ENCODE measurements around the gene MRPS27.

Gene MRPS27

GRCh38 chr5:72235725-72236124, 84.3 kb downstream of the MRPS27 start:
- TF ChIP-seq CTCF (IDR thresholded peaks at IDR 0.05; ENCODE audit: low read depth, low read length, poor library complexity, severe bottlenecking) = no peak
- TF ChIP-seq EZH2phosphoT487 (IDR thresholded peaks at IDR 0.05; ENCODE audit: borderline replicate concordance, low read length) = no peak
- H3K4me1 ChIP-seq (ENCODE audit: control insufficient read depth, low read length) = peaks cover 32% of the 10 kb centered on the region
- no peaks in the 10 kb centered on the region for H3K9me2 ChIP-seq (replicated peaks; ENCODE audit: control insufficient read depth, low read length)
- H3K9me3 ChIP-seq (ENCODE audit: control insufficient read depth, insufficient read depth, low read length) = no peaks in the 10 kb centered on the region
- H3K27me3 ChIP-seq (ENCODE audit: control insufficient read depth, low read length) = no peaks in the 10 kb centered on the region
- peaks cover 82% of the 10 kb centered on the region for H3K36me3 ChIP-seq (ENCODE audit: control insufficient read depth, low read length)
- no peaks in the 10 kb centered on the region for H3F3A ChIP-seq (ENCODE audit: control insufficient read depth, insufficient read depth)
- H3K27ac ChIP-seq (ENCODE audit: low read depth, low read length) = no peak overlapping the region
- no peak overlapping the region for H3K4me2 ChIP-seq (ENCODE audit: low read length)
- H4K20me1 ChIP-seq (ENCODE audit: control insufficient read depth, insufficient read depth, low read depth, low read length) = no peaks in the 10 kb centered on the region
- no peak overlapping the region for H3K4me3 ChIP-seq (ENCODE audit: low read length)
- no peaks in the 10 kb centered on the region for H3K79me2 ChIP-seq (ENCODE audit: control insufficient read depth, low read length)

- H3K4me1 ChIP-seq (ENCODE audit: control insufficient read depth, low read length) = peaks cover 32% of the 10 kb centered on the region
- no peak overlapping the region for H3K4me3 ChIP-seq (ENCODE audit: low read length)
- H3K27ac ChIP-seq (ENCODE audit: low read depth, low read length) = no peak overlapping the region
- H3K79me2 ChIP-seq (ENCODE audit: control insufficient read depth, low read length) = no peaks in the 10 kb centered on the region
- no peaks in the 10 kb centered on the region for H4K20me1 ChIP-seq (ENCODE audit: control insufficient read depth, insufficient read depth, low read depth, low read length)
- H3K9me2 ChIP-seq (replicated peaks; ENCODE audit: control insufficient read depth, low read length) = no peaks in the 10 kb centered on the region
- no peaks in the 10 kb centered on the region for H3K9me3 ChIP-seq (ENCODE audit: control insufficient read depth, insufficient read depth, low read length)
- H3K27me3 ChIP-seq (ENCODE audit: control insufficient read depth, low read length) = no peaks in the 10 kb centered on the region
- H3K36me3 ChIP-seq (ENCODE audit: control insufficient read depth, low read length) = peaks cover 89% of the 10 kb centered on the region
- H3F3A ChIP-seq (ENCODE audit: control insufficient read depth, insufficient read depth) = no peaks in the 10 kb centered on the region
- TF ChIP-seq CTCF (IDR thresholded peaks at IDR 0.05; ENCODE audit: low read depth, low read length, poor library complexity, severe bottlenecking) (no peak), EZH2phosphoT487 (IDR thresholded peaks at IDR 0.05; ENCODE audit: borderline replicate concordance, low read length) (no peak)
- H3K4me2 ChIP-seq (ENCODE audit: low read length) = peak overlapping the region; percentile 20; the same call in 1 of the 2 replicates
Measured at GRCh38 chr5:72234868-72235267, 85.2 kb downstream of the MRPS27 start.

GRCh38 chr5:72234265-72234700, 85.8 kb downstream of the MRPS27 start:
- no peaks in the 10 kb centered on the region for H3K9me2 ChIP-seq (replicated peaks; ENCODE audit: control insufficient read depth, low read length)
- H3K27ac ChIP-seq (ENCODE audit: low read depth, low read length) = 0 out of 2 replicates have a peak overlapping the region, but pooled peaks have one; percentile 10
- no peaks in the 10 kb centered on the region for H3F3A ChIP-seq (ENCODE audit: control insufficient read depth, insufficient read depth)
- H4K20me1 ChIP-seq (ENCODE audit: control insufficient read depth, insufficient read depth, low read depth, low read length) = no peaks in the 10 kb centered on the region
- H3K4me2 ChIP-seq (ENCODE audit: low read length) = peak overlapping the region; percentile 20; the same call in 1 of the 2 replicates
- no peaks in the 10 kb centered on the region for H3K27me3 ChIP-seq (ENCODE audit: control insufficient read depth, low read length)
- no peaks in the 10 kb centered on the region for H3K79me2 ChIP-seq (ENCODE audit: control insufficient read depth, low read length)
- peaks cover 32% of the 10 kb centered on the region for H3K4me1 ChIP-seq (ENCODE audit: control insufficient read depth, low read length)
- no peak for TF ChIP-seq EZH2phosphoT487 (IDR thresholded peaks at IDR 0.05; ENCODE audit: borderline replicate concordance, low read length)
- no peak for TF ChIP-seq CTCF (IDR thresholded peaks at IDR 0.05; ENCODE audit: low read depth, low read length, poor library complexity, severe bottlenecking)
- H3K36me3 ChIP-seq (ENCODE audit: control insufficient read depth, low read length) = peaks cover 93% of the 10 kb centered on the region
- no peaks in the 10 kb centered on the region for H3K9me3 ChIP-seq (ENCODE audit: control insufficient read depth, insufficient read depth, low read length)
- no peak overlapping the region for H3K4me3 ChIP-seq (ENCODE audit: low read length)

Data from DOHH2 (cell line).